ENCODE measurements around the gene DHRS2. TPM values are rescaled to one million over a fixed set of nuclear protein-coding genes. Genes with fewer than 3 reads are reported as not detected.

Gene DHRS2
- total and polyA plus RNA-seq, 2 of the 13 experiments (the other 11 are each of a cell fraction or from before 2014, with no cell fraction given): 1,621 to 3,021 TPM

GRCh38 chr14:23613242-23614070, 22.7 kb upstream of the DHRS2 start (continued):
- TF ChIP-seq CBFB (CRISPR knock-in tag; IDR thresholded peaks at IDR 0.05) (peak; percentile 50; the same call in 1 of the 2 replicates), NFE2L2 (IDR thresholded peaks at IDR 0.05; ENCODE audit: low read length) (no peak), ZNF441 (CRISPR knock-in tag; IDR thresholded peaks at IDR 0.05; ENCODE audit: borderline replicate concordance) (0 out of 2 replicates have a peak, but pooled peaks have one; percentile 53), TCF7L2 (IDR thresholded peaks at IDR 0.05; ENCODE audit: low read depth, low read length) (no peak), ZNF335 (CRISPR knock-in tag; IDR thresholded peaks at IDR 0.05) (no peak), PRMT3 (CRISPR knock-in tag; IDR thresholded peaks at IDR 0.05; ENCODE audit: borderline replicate concordance, low read depth) (no peak), TEF (CRISPR knock-in tag; IDR thresholded peaks at IDR 0.05) (peak; percentile 70; the same call in 1 of the 2 replicates), NAIF1 (CRISPR knock-in tag; IDR thresholded peaks at IDR 0.05; ENCODE audit: borderline replicate concordance) (peak; percentile 44; the same call in 1 of the 2 replicates), ATF5 (CRISPR knock-in tag; IDR thresholded peaks at IDR 0.05; ENCODE audit: low read depth) (no peak), PLRG1 (conservative IDR thresholded peaks at IDR 0.05) (no peak), MIXL1 (CRISPR knock-in tag; IDR thresholded peaks at IDR 0.05) (peak; percentile 99), CREBL2 (CRISPR knock-in tag; IDR thresholded peaks at IDR 0.05; ENCODE audit: borderline replicate concordance) (no peak), ZFP41 (CRISPR knock-in tag; IDR thresholded peaks at IDR 0.05; ENCODE audit: borderline replicate concordance) (0 out of 2 replicates have a peak, but pooled peaks have one; percentile 24), ZNF749 (CRISPR knock-in tag; IDR thresholded peaks at IDR 0.05; ENCODE audit: borderline replicate concordance) (no peak), MED1 (CRISPR knock-in tag; IDR thresholded peaks at IDR 0.05) (peak; percentile 85), SOX13 (IDR thresholded peaks at IDR 0.05) (0 out of 2 replicates have a peak, but pooled peaks have one; percentile 34), SOX13 (CRISPR knock-in tag; conservative IDR thresholded peaks at IDR 0.05 in 1 of 2, IDR thresholded peaks at IDR 0.05 in 1 of 2) (peak; percentile 29 to 93; a peak in 3 of 4 replicates), FOXJ3 (CRISPR knock-in tag; IDR thresholded peaks at IDR 0.05; ENCODE audit: borderline replicate concordance) (peak; percentile 76; the same call in 1 of the 2 replicates), SOX6 (IDR thresholded peaks at IDR 0.05) (no peak), SOX6 (CRISPR knock-in tag; IDR thresholded peaks at IDR 0.05) (peak; percentile 90), TBX3 (IDR thresholded peaks at IDR 0.05; ENCODE audit: borderline replicate concordance) (peak; percentile 63; the same call in 1 of the 2 replicates)
- TF ChIP-seq, protein P1, sequence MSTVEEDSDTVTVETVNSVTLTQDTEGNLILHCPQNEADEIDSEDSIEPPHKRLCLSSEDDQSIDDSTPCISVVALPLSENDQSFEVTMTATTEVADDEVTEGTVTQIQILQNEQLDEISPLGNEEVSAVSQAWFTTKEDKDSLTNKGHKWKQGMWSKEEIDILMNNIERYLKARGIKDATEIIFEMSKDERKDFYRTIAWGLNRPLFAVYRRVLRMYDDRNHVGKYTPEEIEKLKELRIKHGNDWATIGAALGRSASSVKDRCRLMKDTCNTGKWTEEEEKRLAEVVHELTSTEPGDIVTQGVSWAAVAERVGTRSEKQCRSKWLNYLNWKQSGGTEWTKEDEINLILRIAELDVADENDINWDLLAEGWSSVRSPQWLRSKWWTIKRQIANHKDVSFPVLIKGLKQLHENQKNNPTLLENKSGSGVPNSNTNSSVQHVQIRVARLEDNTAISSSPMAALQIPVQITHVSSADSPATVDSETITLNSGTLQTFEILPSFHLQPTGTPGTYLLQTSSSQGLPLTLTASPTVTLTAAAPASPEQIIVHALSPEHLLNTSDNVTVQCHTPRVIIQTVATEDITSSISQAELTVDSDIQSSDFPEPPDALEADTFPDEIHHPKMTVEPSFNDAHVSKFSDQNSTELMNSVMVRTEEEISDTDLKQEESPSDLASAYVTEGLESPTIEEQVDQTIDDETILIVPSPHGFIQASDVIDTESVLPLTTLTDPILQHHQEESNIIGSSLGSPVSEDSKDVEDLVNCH (CRISPR knock-in tag; IDR thresholded peaks at IDR 0.05): 0 out of 2 replicates have a peak, but pooled peaks have one; percentile 74
- TF ChIP-seq, protein P2, sequence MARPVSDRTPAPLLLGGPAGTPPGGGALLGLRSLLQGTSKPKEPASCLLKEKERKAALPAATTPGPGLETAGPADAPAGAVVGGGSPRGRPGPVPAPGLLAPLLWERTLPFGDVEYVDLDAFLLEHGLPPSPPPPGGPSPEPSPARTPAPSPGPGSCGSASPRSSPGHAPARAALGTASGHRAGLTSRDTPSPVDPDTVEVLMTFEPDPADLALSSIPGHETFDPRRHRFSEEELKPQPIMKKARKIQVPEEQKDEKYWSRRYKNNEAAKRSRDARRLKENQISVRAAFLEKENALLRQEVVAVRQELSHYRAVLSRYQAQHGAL (CRISPR knock-in tag; IDR thresholded peaks at IDR 0.05; ENCODE audit: not compliant biosample characterization): peak; percentile 71

Data from HepG2 (cell line).